ENCODE measurements around the gene TMEM219. TPM values are rescaled to one million over a fixed set of nuclear protein-coding genes. Genes with fewer than 3 reads are reported as not detected.

The TMEM219 gene
- total and polyA plus RNA-seq, 2 of the 8 experiments (the other 6 are each of a cell fraction or from before 2014, with no cell fraction given), result 60.2 to 116 TPM

Other genes with a start within 250 kb of the TMEM219 start
- not detected in 2 replicates for gene C16orf54, start 216.1 kb upstream of the TMEM219 start, total RNA-seq (2021; fragmentation: NEBNext Ultra II Directional; extraction: Animal tissue kit (Norgen Biotek cat#: 25700))
- not detected in 2 replicates for gene C16orf54, start 216.1 kb upstream of the TMEM219 start, polyA plus RNA-seq (2011; rRNA removed)
- not detected in 2 replicates for gene ZG16, start 183.8 kb upstream of the TMEM219 start, total RNA-seq (2021; fragmentation: NEBNext Ultra II Directional; extraction: Animal tissue kit (Norgen Biotek cat#: 25700))
- gene ZG16, start 183.8 kb upstream of the TMEM219 start, polyA plus RNA-seq (2011; rRNA removed), result not detected in 2 replicates
- gene KIF22, start 171.3 kb upstream of the TMEM219 start, total RNA-seq (2021; fragmentation: NEBNext Ultra II Directional; extraction: Animal tissue kit (Norgen Biotek cat#: 25700)), result 142 and 145 TPM in 2 replicates
- 139 and 161 TPM in 2 replicates for gene KIF22, start 171.3 kb upstream of the TMEM219 start, polyA plus RNA-seq (2011; rRNA removed)
- gene MAZ, start 155.6 kb upstream of the TMEM219 start, total RNA-seq (2021; fragmentation: NEBNext Ultra II Directional; extraction: Animal tissue kit (Norgen Biotek cat#: 25700)), result 376 and 380 TPM in 2 replicates
- gene MAZ, start 155.6 kb upstream of the TMEM219 start, polyA plus RNA-seq (2011; rRNA removed), result 219 and 357 TPM in 2 replicates
- gene PRRT2, start 149.9 kb upstream of the TMEM219 start, total RNA-seq (2021; fragmentation: NEBNext Ultra II Directional; extraction: Animal tissue kit (Norgen Biotek cat#: 25700)), result 12.8 and 16.6 TPM in 2 replicates
- gene PRRT2, start 149.9 kb upstream of the TMEM219 start, polyA plus RNA-seq (2011; rRNA removed), result 32.6 and 49.7 TPM in 2 replicates
- gene PAGR1, start 145.9 kb upstream of the TMEM219 start, total RNA-seq (2021; fragmentation: NEBNext Ultra II Directional; extraction: Animal tissue kit (Norgen Biotek cat#: 25700)), result 56.4 and 56.6 TPM in 2 replicates
- gene PAGR1, start 145.9 kb upstream of the TMEM219 start, polyA plus RNA-seq (2011; rRNA removed), result 35.4 and 53.5 TPM in 2 replicates
- 1.9 and 2.9 TPM in 2 replicates for gene MVP, start 141.6 kb upstream of the TMEM219 start, total RNA-seq (2021; fragmentation: NEBNext Ultra II Directional; extraction: Animal tissue kit (Norgen Biotek cat#: 25700))
- gene MVP, start 141.6 kb upstream of the TMEM219 start, polyA plus RNA-seq (2011; rRNA removed), result 1.9 and 4.3 TPM in 2 replicates
- gene CDIPT, start 98.9 kb upstream of the TMEM219 start, total RNA-seq (2021; fragmentation: NEBNext Ultra II Directional; extraction: Animal tissue kit (Norgen Biotek cat#: 25700)), result 69.2 and 70.9 TPM in 2 replicates
- gene CDIPT, start 98.9 kb upstream of the TMEM219 start, polyA plus RNA-seq (2011; rRNA removed), result 140 and 190 TPM in 2 replicates
- gene SEZ6L2, start 62.5 kb upstream of the TMEM219 start, total RNA-seq (2021; fragmentation: NEBNext Ultra II Directional; extraction: Animal tissue kit (Norgen Biotek cat#: 25700)), result 43.5 and 46.6 TPM in 2 replicates
- gene SEZ6L2, start 62.5 kb upstream of the TMEM219 start, polyA plus RNA-seq (2011; rRNA removed), result 47.7 and 65.7 TPM in 2 replicates
- 17.8 and 18.6 TPM in 2 replicates for gene ASPHD1, start 61.6 kb upstream of the TMEM219 start, total RNA-seq (2021; fragmentation: NEBNext Ultra II Directional; extraction: Animal tissue kit (Norgen Biotek cat#: 25700))
- gene ASPHD1, start 61.6 kb upstream of the TMEM219 start, polyA plus RNA-seq (2011; rRNA removed), result 14.1 and 14.5 TPM in 2 replicates
- 10.8 and 12.3 TPM in 2 replicates for gene KCTD13, start 35.9 kb upstream of the TMEM219 start, total RNA-seq (2021; fragmentation: NEBNext Ultra II Directional; extraction: Animal tissue kit (Norgen Biotek cat#: 25700))
- 9.2 and 14.0 TPM in 2 replicates for gene KCTD13, start 35.9 kb upstream of the TMEM219 start, polyA plus RNA-seq (2011; rRNA removed)
- 32.6 and 34.2 TPM in 2 replicates for gene TAOK2, start 11.8 kb downstream of the TMEM219 start, total RNA-seq (2021; fragmentation: NEBNext Ultra II Directional; extraction: Animal tissue kit (Norgen Biotek cat#: 25700))
- 13.5 and 18.0 TPM in 2 replicates for gene TAOK2, start 11.8 kb downstream of the TMEM219 start, polyA plus RNA-seq (2011; rRNA removed)
- 17.7 and 18.5 TPM in 2 replicates for gene HIRIP3, start 33.5 kb downstream of the TMEM219 start, total RNA-seq (2021; fragmentation: NEBNext Ultra II Directional; extraction: Animal tissue kit (Norgen Biotek cat#: 25700))
- gene HIRIP3, start 33.5 kb downstream of the TMEM219 start, polyA plus RNA-seq (2011; rRNA removed), result 11.9 and 14.0 TPM in 2 replicates
- 91.2 and 92.7 TPM in 2 replicates for gene INO80E, start 34.2 kb downstream of the TMEM219 start, total RNA-seq (2021; fragmentation: NEBNext Ultra II Directional; extraction: Animal tissue kit (Norgen Biotek cat#: 25700))
- 43.0 and 110 TPM in 2 replicates for gene INO80E, start 34.2 kb downstream of the TMEM219 start, polyA plus RNA-seq (2011; rRNA removed)
- gene DOC2A, start 48.9 kb downstream of the TMEM219 start, total RNA-seq (2021; fragmentation: NEBNext Ultra II Directional; extraction: Animal tissue kit (Norgen Biotek cat#: 25700)), result 10.3 and 13.9 TPM in 2 replicates
- gene DOC2A, start 48.9 kb downstream of the TMEM219 start, polyA plus RNA-seq (2011; rRNA removed), result 20.7 and 34.2 TPM in 2 replicates
- gene C16orf92, start 61.1 kb downstream of the TMEM219 start, total RNA-seq (2021; fragmentation: NEBNext Ultra II Directional; extraction: Animal tissue kit (Norgen Biotek cat#: 25700)), result not detected in 2 replicates
- not detected in 2 replicates for gene C16orf92, start 61.1 kb downstream of the TMEM219 start, polyA plus RNA-seq (2011; rRNA removed)
- 26.9 and 27.8 TPM in 2 replicates for gene TLCD3B, start 69.2 kb downstream of the TMEM219 start, total RNA-seq (2021; fragmentation: NEBNext Ultra II Directional; extraction: Animal tissue kit (Norgen Biotek cat#: 25700))
- 15.2 and 23.0 TPM in 2 replicates for gene TLCD3B, start 69.2 kb downstream of the TMEM219 start, polyA plus RNA-seq (2011; rRNA removed)
- 1,083 and 1,146 TPM in 2 replicates for gene ALDOA, start 103.7 kb downstream of the TMEM219 start, total RNA-seq (2021; fragmentation: NEBNext Ultra II Directional; extraction: Animal tissue kit (Norgen Biotek cat#: 25700))
- 1,072 and 1,397 TPM in 2 replicates for gene ALDOA, start 103.7 kb downstream of the TMEM219 start, polyA plus RNA-seq (2011; rRNA removed)
- gene PPP4C, start 113.9 kb downstream of the TMEM219 start, total RNA-seq (2021; fragmentation: NEBNext Ultra II Directional; extraction: Animal tissue kit (Norgen Biotek cat#: 25700)), result 148 TPM in 2 replicates
- 298 and 355 TPM in 2 replicates for gene PPP4C, start 113.9 kb downstream of the TMEM219 start, polyA plus RNA-seq (2011; rRNA removed)
- gene TBX6, start 129.8 kb downstream of the TMEM219 start, total RNA-seq (2021; fragmentation: NEBNext Ultra II Directional; extraction: Animal tissue kit (Norgen Biotek cat#: 25700)), result 2.3 and 2.8 TPM in 2 replicates
- gene TBX6, start 129.8 kb downstream of the TMEM219 start, polyA plus RNA-seq (2011; rRNA removed), result 2.2 and 3.6 TPM in 2 replicates
- 40.3 and 43.2 TPM in 2 replicates for gene YPEL3, start 134.1 kb downstream of the TMEM219 start, total RNA-seq (2021; fragmentation: NEBNext Ultra II Directional; extraction: Animal tissue kit (Norgen Biotek cat#: 25700))
- 53.3 and 91.8 TPM in 2 replicates for gene YPEL3, start 134.1 kb downstream of the TMEM219 start, polyA plus RNA-seq (2011; rRNA removed)
- gene GDPD3, start 151.5 kb downstream of the TMEM219 start, total RNA-seq (2021; fragmentation: NEBNext Ultra II Directional; extraction: Animal tissue kit (Norgen Biotek cat#: 25700)), result 1.5 TPM in 1 of 2 replicates, not detected in the other
- 0.20 and 0.30 TPM in 2 replicates for gene GDPD3, start 151.5 kb downstream of the TMEM219 start, polyA plus RNA-seq (2011; rRNA removed)
- gene MAPK3, start 161.1 kb downstream of the TMEM219 start, total RNA-seq (2021; fragmentation: NEBNext Ultra II Directional; extraction: Animal tissue kit (Norgen Biotek cat#: 25700)), result 28.7 and 40.1 TPM in 2 replicates
- 67.9 and 96.1 TPM in 2 replicates for gene MAPK3, start 161.1 kb downstream of the TMEM219 start, polyA plus RNA-seq (2011; rRNA removed)
- 11.7 and 12.1 TPM in 2 replicates for gene CORO1A, start 221.5 kb downstream of the TMEM219 start, total RNA-seq (2021; fragmentation: NEBNext Ultra II Directional; extraction: Animal tissue kit (Norgen Biotek cat#: 25700))
- gene CORO1A, start 221.5 kb downstream of the TMEM219 start, polyA plus RNA-seq (2011; rRNA removed), result 10.9 and 11.8 TPM in 2 replicates
- 208 and 211 TPM in 2 replicates for gene BOLA2B, start 231.6 kb downstream of the TMEM219 start, total RNA-seq (2021; fragmentation: NEBNext Ultra II Directional; extraction: Animal tissue kit (Norgen Biotek cat#: 25700))
- gene BOLA2B, start 231.6 kb downstream of the TMEM219 start, polyA plus RNA-seq (2011; rRNA removed), result 872 and 991 TPM in 2 replicates
- 18.2 and 36.9 TPM in 2 replicates for gene SLX1A, start 231.8 kb downstream of the TMEM219 start, total RNA-seq (2021; fragmentation: NEBNext Ultra II Directional; extraction: Animal tissue kit (Norgen Biotek cat#: 25700))
- gene SLX1A, start 231.8 kb downstream of the TMEM219 start, polyA plus RNA-seq (2011; rRNA removed), result 4.7 and 7.3 TPM in 2 replicates
- gene SULT1A3, start 237.2 kb downstream of the TMEM219 start, total RNA-seq (2021; fragmentation: NEBNext Ultra II Directional; extraction: Animal tissue kit (Norgen Biotek cat#: 25700)), result 10.9 and 13.8 TPM in 2 replicates
- 1.9 and 4.4 TPM in 2 replicates for gene SULT1A3, start 237.2 kb downstream of the TMEM219 start, polyA plus RNA-seq (2011; rRNA removed)

All from H1 (cell line).